PC-3 (cell line): ENCODE data around the gene PER2. TPM values are rescaled to one million over a fixed set of nuclear protein-coding genes. Genes with fewer than 3 reads are reported as not detected.
"Not testable (repeated sequence)": the region's sequence is repeated elsewhere in the genome, so short reads cannot be mapped to it uniquely, and the experiment has no call there.

Source experiments
- ATAC-seq: fragments of 200-7000 bp; cut with Tn5 transposase; 2 replicates; pipeline ENCODE4 v1.9.1; 2020; ENCODE audit warnings: mild to moderate bottlenecking, moderate library complexity
- BruUV-seq: library from RNA; stranded (reverse); fragments of 400-500 nt; replicated peaks from 2 replicates; lab custom pipeline; 2021; lab: Mats Ljungman, UMichigan
- CTCF ChIA-PET: fragments of 300-600 bp; sonication (Branson Sonifier 250); formaldehyde crosslinking; loops from one replicate; lab custom pipeline; 2022; ENCODE audit warnings: antibody characterized with exemption; lab: Charles Lee
- POLR2A ChIA-PET: fragments of 300-600 bp; sonication (Branson Sonifier 250); formaldehyde crosslinking; loops from one replicate; lab custom pipeline; 2022; ENCODE audit warnings: antibody characterized with exemption; ENCODE audit not compliant: unreplicated experiment; lab: Charles Lee
- DNase-seq: peaks from one replicate; pipeline ENCODE4 v3.0.0-alpha.2; 2015
- H2AFZ ChIP-seq: fragments of 300-600 bp; sonication (generic); 2 replicates; pipeline ENCODE4 v1.6.0; 2016; ENCODE audit warnings: antibody characterized with exemption, low read length
- H3F3A ChIP-seq: fragments of 300-600 bp; sonication (generic); one replicate; pipeline ENCODE4 v1.6.0; 2017; ENCODE audit warnings: antibody characterized with exemption, low read length, control low read depth, mild to moderate bottlenecking; ENCODE audit not compliant: unreplicated experiment
- H3K27ac ChIP-seq: fragments of 300-600 bp; sonication (generic); 2 replicates; pipeline ENCODE4 v1.5.1; 2016; ENCODE audit warnings: mild to moderate bottlenecking, low read length
- H3K27me3 ChIP-seq: fragments of 300-600 bp; sonication (generic); 2 replicates; pipeline ENCODE4 v1.6.1; 2016; ENCODE audit warnings: low read length, mixed read lengths
- H3K36me3 ChIP-seq: fragments of 300-600 bp; sonication (generic); 2 replicates; pipeline ENCODE4 v1.6.1; 2016; ENCODE audit warnings: low read depth, mixed run types, low read length, mixed read lengths
- H3K4me1 ChIP-seq: fragments of 300-600 bp; sonication (generic); 2 replicates; pipeline ENCODE4 v1.5.1; 2016; ENCODE audit warnings: low read length; ENCODE audit not compliant: insufficient read depth
- H3K4me2 ChIP-seq: fragments of 300-600 bp; sonication (generic); 2 replicates; pipeline ENCODE4 v1.6.0; 2016; ENCODE audit warnings: low read length
- H3K4me3 ChIP-seq: fragments of 300-600 bp; sonication (generic); 2 replicates; pipeline ENCODE4 v1.5.1; 2016; ENCODE audit warnings: mild to moderate bottlenecking, low read length, mixed read lengths
- H3K79me2 ChIP-seq: fragments of 300-600 bp; sonication (generic); 2 replicates; pipeline ENCODE4 v1.6.1; 2017; ENCODE audit warnings: low read length, mixed read lengths
- H3K9ac ChIP-seq: fragments of 300-600 bp; sonication (generic); 2 replicates; pipeline ENCODE4 v1.6.0; 2016; ENCODE audit warnings: mild to moderate bottlenecking, low read length
- H3K9me2 ChIP-seq: fragments of 300-600 bp; sonication (generic); replicated peaks from 2 replicates; pipeline ENCODE4 v1.6.1; 2016; ENCODE audit warnings: mixed run types, low read length, mixed read lengths
- H3K9me3 ChIP-seq: fragments of 300-600 bp; sonication (generic); 2 replicates; pipeline ENCODE4 v1.6.1; 2016; ENCODE audit warnings: low read length, mixed read lengths
- H4K20me1 ChIP-seq: fragments of 300-600 bp; sonication (generic); 2 replicates; pipeline ENCODE4 v1.6.1; 2016; ENCODE audit warnings: low read length, mixed read lengths
- CTCF ChIP-seq: fragments of 300-600 bp; sonication (generic); conservative IDR thresholded peaks from 2 replicates; pipeline ENCODE4 v1.5.1; 2017; ENCODE audit warnings: antibody characterized with exemption, low read depth, mild to moderate bottlenecking, low read length
- EZH2 ChIP-seq: fragments of 300-600 bp; sonication (generic); IDR thresholded peaks from one replicate; pipeline ENCODE4 v1.6.1; 2017; ENCODE audit warnings: antibody characterized with exemption, mild to moderate bottlenecking, low read length; ENCODE audit not compliant: unreplicated experiment
- EZH2phosphoT487 ChIP-seq: fragments of 300-600 bp; sonication (generic); IDR thresholded peaks from 2 replicates; pipeline ENCODE4 v1.6.1; 2018; ENCODE audit warnings: mild to moderate bottlenecking, antibody characterized with exemption, low read length, borderline replicate concordance
- intact Hi-C: fragments of 100-400 bp; cut with micrococcal nuclease; formaldehyde crosslinking; loops from 2 replicates; pipeline ENCODE4 v1.9.0; 2023
- total RNA-seq: library from RNA; depleted of rRNA; stranded (reverse); fragments of >200 nt; gene quantifications from 2 replicates; pipeline ENCODE4 v1.2.3, GENCODE V29; 2014

PER2 gene
- total RNA-seq, 1 experiment from 2014 or later: 8.6 TPM

DNA sequence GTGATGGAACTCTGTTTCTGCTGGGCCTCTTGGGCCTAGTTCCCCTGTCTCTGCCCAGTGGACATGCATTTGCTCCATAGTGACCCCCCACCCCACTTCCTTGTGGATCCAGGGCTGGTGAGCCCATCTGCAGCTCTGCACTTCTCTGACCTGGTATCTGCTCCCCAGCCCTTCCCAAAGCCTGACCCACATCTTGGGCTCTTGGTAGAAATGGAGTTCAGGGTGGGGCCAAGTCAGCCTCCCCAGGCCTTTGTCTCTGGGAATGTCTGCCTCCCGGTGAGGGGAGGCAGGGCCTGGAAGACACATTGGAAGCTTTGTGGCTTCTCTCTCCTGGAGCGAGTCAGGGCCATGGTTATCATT is 25.6 kb upstream of the PER2 start:
- intact Hi-C loops: no loop called here
- Histone ChIP-seq H3K27ac (no peak overlapping the region), H3F3A (no peaks in the 10 kb centered on the region), H3K4me3 (no peak overlapping the region), H2AFZ (no peak overlapping the region), H3K4me2 (no peak overlapping the region), H3K9ac (no peak overlapping the region), H3K4me1 (no peaks in the 10 kb centered on the region), H3K9me2 (no peaks in the 10 kb centered on the region), H3K9me3 (no peaks in the 10 kb centered on the region), H4K20me1 (no peaks in the 10 kb centered on the region), H3K79me2 (no peaks in the 10 kb centered on the region), H3K27me3 (no peaks in the 10 kb centered on the region), H3K36me3 (no peaks in the 10 kb centered on the region)
- ChIA-PET CTCF (no interaction called here), POLR2A (no interaction called here)
- no peak for TF ChIP-seq CTCF
- no peak for TF ChIP-seq EZH2
- TF ChIP-seq EZH2phosphoT487: no peak
- DNase-seq: no peak
- ATAC-seq: no peak
- BruUV-seq: no TSS peak

GRCh38 chr2:238313289-238313990 is 25.0 kb upstream of the PER2 start:
- no peak overlapping the region for H3K4me3 ChIP-seq
- no peak for DNase-seq
- H3K27me3 ChIP-seq: no peaks in the 10 kb centered on the region
- no peaks in the 10 kb centered on the region for H3K9me3 ChIP-seq
- H3K27ac ChIP-seq: no peak overlapping the region
- no peaks in the 10 kb centered on the region for H3K4me1 ChIP-seq
- no peaks in the 10 kb centered on the region for H3K79me2 ChIP-seq
- no peak overlapping the region for H2AFZ ChIP-seq
- ChIA-PET POLR2A (no interaction called here), CTCF (no interaction called here)
- H3K9me2 ChIP-seq: no peaks in the 10 kb centered on the region
- ATAC-seq: no peak
- no peaks in the 10 kb centered on the region for H3F3A ChIP-seq
- TF ChIP-seq EZH2 (no peak), CTCF (no peak), EZH2phosphoT487 (no peak)
- no peaks in the 10 kb centered on the region for H4K20me1 ChIP-seq
- BruUV-seq: no TSS peak
- intact Hi-C loops: no loop called here
- H3K9ac ChIP-seq: no peak overlapping the region
- no peaks in the 10 kb centered on the region for H3K36me3 ChIP-seq
- no peak overlapping the region for H3K4me2 ChIP-seq

DNA sequence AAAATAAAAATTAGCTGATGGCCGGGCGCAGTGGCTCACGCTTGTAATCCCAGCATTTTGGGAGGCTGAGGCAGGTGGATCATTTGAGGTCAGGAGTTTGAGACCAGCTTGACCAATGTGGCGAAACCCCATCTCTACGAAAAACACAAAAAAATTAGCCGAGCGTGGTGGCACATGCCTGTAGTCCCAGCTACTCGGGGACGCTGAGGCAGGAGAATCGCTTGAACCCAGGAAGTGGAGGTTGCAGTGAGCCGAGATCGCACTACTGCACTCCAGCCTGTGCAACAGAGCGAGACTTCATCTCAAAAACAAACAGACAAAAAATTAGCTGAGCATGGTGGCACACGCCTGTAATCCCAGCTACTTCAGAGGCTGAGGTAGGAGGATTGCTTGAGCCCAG is 22.3 kb upstream of the PER2 start:
- H3K79me2 ChIP-seq, H3K27ac ChIP-seq, H3K9me3 ChIP-seq, H3K9me2 ChIP-seq, H3K4me3 ChIP-seq, intact Hi-C loops, ATAC-seq, H3K36me3 ChIP-seq, H4K20me1 ChIP-seq, H3K27me3 ChIP-seq, BruUV-seq, DNase-seq, H3K4me2 ChIP-seq, H3F3A ChIP-seq, H3K9ac ChIP-seq, H3K4me1 ChIP-seq, CTCF ChIA-PET, POLR2A ChIA-PET, H2AFZ ChIP-seq: not testable (repeated sequence)
